ENCODE data around the gene ANKS6.

Gene ANKS6

GRCh38 chr9:98838155-98838867 lies 42.0 kb upstream of the ANKS6 start:
- no peak for TF ChIP-seq CTCF (IDR thresholded peaks at IDR 0.05; ENCODE audit: insufficient read depth, low read length, missing control alignments)
- no peak for DNase-seq (ENCODE audit: low read depth, low spot score)
- POLR2A ChIA-PET: no interaction called here
- CTCF ChIA-PET: interaction anchor here (0.8 to 6.1 kb wide), 5 partner anchors 9 to 160 kb away, joined by 3 to 62 read pairs (median 3); no protein-coding TSS in a partner anchor
- H3K4me3 ChIP-seq (ENCODE audit: low read depth, low read length): no peak overlapping the region

GRCh38 chr9:98837516-98837915 lies 41.2 kb upstream of the ANKS6 start:
- H3K4me3 ChIP-seq (ENCODE audit: low read depth, low read length): no peak overlapping the region
- no peak for DNase-seq (ENCODE audit: low read depth, low spot score)
- ChIA-PET CTCF (interaction anchor here (1.0 to 6.1 kb wide), 5 partner anchors 10 to 304 kb away, joined by 3 to 62 read pairs (median 3); no protein-coding TSS in a partner anchor), POLR2A (no interaction called here)
- TF ChIP-seq CTCF (IDR thresholded peaks at IDR 0.05; ENCODE audit: insufficient read depth, low read length, missing control alignments): no peak

GRCh38 chr9:98836206-98836605 lies 39.9 kb upstream of the ANKS6 start:
- ChIA-PET CTCF (interaction anchor here (1.1 to 6.1 kb wide), 2 partner anchors 11 to 15 kb away, joined by 3 to 62 read pairs; no protein-coding TSS in a partner anchor), POLR2A (no interaction called here)
- no peak for TF ChIP-seq CTCF (IDR thresholded peaks at IDR 0.05; ENCODE audit: insufficient read depth, low read length, missing control alignments)
- DNase-seq (ENCODE audit: low read depth, low spot score): no peak
- no peak overlapping the region for H3K4me3 ChIP-seq (ENCODE audit: low read depth, low read length)

GRCh38 chr9:98834386-98834785 lies 38.0 kb upstream of the ANKS6 start:
- no peak for DNase-seq (ENCODE audit: low read depth, low spot score)
- ChIA-PET POLR2A (no interaction called here), CTCF (interaction anchor here (0.7 kb wide), 1 partner anchor 15 kb away, joined by 3 read pairs; no protein-coding TSS in a partner anchor)
- H3K4me3 ChIP-seq (ENCODE audit: low read depth, low read length): no peak overlapping the region
- TF ChIP-seq CTCF (IDR thresholded peaks at IDR 0.05; ENCODE audit: insufficient read depth, low read length, missing control alignments): no peak

GRCh38 chr9:98833090-98833956 lies 37.0 kb upstream of the ANKS6 start:
- ChIA-PET CTCF (interaction anchor here (0.7 kb wide), 1 partner anchor 16 kb away, joined by 3 read pairs; no protein-coding TSS in a partner anchor), POLR2A (no interaction called here)

More at GRCh38 chr9:98833090-98833956, 37.0 kb upstream of the ANKS6 start:
- DNase-seq (ENCODE audit: low read depth, low spot score): no peak
- H3K4me3 ChIP-seq (ENCODE audit: low read depth, low read length): no peak overlapping the region
- TF ChIP-seq CTCF (IDR thresholded peaks at IDR 0.05; ENCODE audit: insufficient read depth, low read length, missing control alignments): no peak
